ENCODE data around the gene IFNB1. TPM values are rescaled to one million over a fixed set of nuclear protein-coding genes. Genes with fewer than 3 reads are reported as not detected.

IFNB1 gene
- total RNA-seq, 1 experiment from 2014 or later, result not detected

- ChIA-PET CTCF (no interaction called here), POLR2A (no interaction called here), RAD21 (ENCODE audit: low non-redundant PET in 1 of 2, low total read pairs in 2 of 2, uncharacterized antibody in 2 of 2, unreplicated experiment in 2 of 2) (no interaction called here)
- Histone ChIP-seq H4K20me1 (ENCODE audit: insufficient read depth) (no peaks in the 10 kb centered on the region), H3K4me1 (ENCODE audit: control insufficient read depth in 1 of 2, insufficient read depth in 2 of 2, low read length in 2 of 2) (no peaks in the 10 kb centered on the region; a peak in 1 of 4 replicates), H3K9ac (ENCODE audit: low read length) (no peak overlapping the region), H3K4me2 (ENCODE audit: low read length) (no peak overlapping the region), H3K27ac (ENCODE audit: low read depth, low read length) (no peak overlapping the region), H3K36me3 (ENCODE audit: control insufficient read depth in 1 of 2, insufficient read depth in 2 of 2, low read length in 2 of 2) (no peaks in the 10 kb centered on the region), H3K27me3 (ENCODE audit: insufficient read depth, low read length) (no peaks in the 10 kb centered on the region), H3K9me2 (ENCODE audit: insufficient read depth) (no peaks in the 10 kb centered on the region), H2AFZ (ENCODE audit: low read depth, low read length, poor library complexity, severe bottlenecking) (no peak overlapping the region), H3K79me2 (ENCODE audit: insufficient read depth, low read length) (no peaks in the 10 kb centered on the region), H3K4me3 (replicated peaks in 1 of 2; ENCODE audit: low read depth in 1 of 2, low read length in 2 of 2) (no peak overlapping the region), H3K9me3 (ENCODE audit: control insufficient read depth in 1 of 2, insufficient read depth in 1 of 2, low read depth in 1 of 2, low read length in 2 of 2) (no peaks in the 10 kb centered on the region)
- TF ChIP-seq YY1 (IDR thresholded peaks at IDR 0.05; ENCODE audit: extremely low read depth, insufficient replicate concordance, low read depth, low read length), result no peak
- TF ChIP-seq FOSL1 (IDR thresholded peaks at IDR 0.05; ENCODE audit: low read depth), result no peak
- no peak for TF ChIP-seq CBX3 (IDR thresholded peaks at IDR 0.05; ENCODE audit: low read depth)
- no peak for TF ChIP-seq EZH2phosphoT487 (IDR thresholded peaks at IDR 0.05; ENCODE audit: borderline replicate concordance)
- no peak for TF ChIP-seq ZFX (IDR thresholded peaks at IDR 0.05)
- TF ChIP-seq SRF (IDR thresholded peaks at IDR 0.05; ENCODE audit: low read depth), result no peak
- TF ChIP-seq CEBPB (IDR thresholded peaks at IDR 0.05; ENCODE audit: low read depth), result no peak
- TF ChIP-seq, protein P1, sequence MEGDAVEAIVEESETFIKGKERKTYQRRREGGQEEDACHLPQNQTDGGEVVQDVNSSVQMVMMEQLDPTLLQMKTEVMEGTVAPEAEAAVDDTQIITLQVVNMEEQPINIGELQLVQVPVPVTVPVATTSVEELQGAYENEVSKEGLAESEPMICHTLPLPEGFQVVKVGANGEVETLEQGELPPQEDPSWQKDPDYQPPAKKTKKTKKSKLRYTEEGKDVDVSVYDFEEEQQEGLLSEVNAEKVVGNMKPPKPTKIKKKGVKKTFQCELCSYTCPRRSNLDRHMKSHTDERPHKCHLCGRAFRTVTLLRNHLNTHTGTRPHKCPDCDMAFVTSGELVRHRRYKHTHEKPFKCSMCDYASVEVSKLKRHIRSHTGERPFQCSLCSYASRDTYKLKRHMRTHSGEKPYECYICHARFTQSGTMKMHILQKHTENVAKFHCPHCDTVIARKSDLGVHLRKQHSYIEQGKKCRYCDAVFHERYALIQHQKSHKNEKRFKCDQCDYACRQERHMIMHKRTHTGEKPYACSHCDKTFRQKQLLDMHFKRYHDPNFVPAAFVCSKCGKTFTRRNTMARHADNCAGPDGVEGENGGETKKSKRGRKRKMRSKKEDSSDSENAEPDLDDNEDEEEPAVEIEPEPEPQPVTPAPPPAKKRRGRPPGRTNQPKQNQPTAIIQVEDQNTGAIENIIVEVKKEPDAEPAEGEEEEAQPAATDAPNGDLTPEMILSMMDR (IDR thresholded peaks at IDR 0.05 in 2 of 3, conservative IDR thresholded peaks at IDR 0.05 in 1 of 3; ENCODE audit: borderline replicate concordance in 1 of 3, insufficient read depth in 1 of 3, low read depth in 2 of 3, low read length in 2 of 3), result no peak
- TF ChIP-seq RAD21 (IDR thresholded peaks at IDR 0.05; ENCODE audit: low read depth), result no peak
- TF ChIP-seq SIN3A (IDR thresholded peaks at IDR 0.05; ENCODE audit: low read depth), result no peak
- no peak for TF ChIP-seq POLR2AphosphoS5 (IDR thresholded peaks at IDR 0.05; ENCODE audit: low read depth, low read length)
- TF ChIP-seq ELF1 (IDR thresholded peaks at IDR 0.05; ENCODE audit: borderline replicate concordance, low read depth), result no peak
- no peak for TF ChIP-seq POLR2A (IDR thresholded peaks at IDR 0.05; ENCODE audit: borderline replicate concordance, extremely low read depth, insufficient read depth, insufficient read length)
- no peak for TF ChIP-seq JUND (IDR thresholded peaks at IDR 0.05)
- no peak for TF ChIP-seq REST (IDR thresholded peaks at IDR 0.05; ENCODE audit: low read depth)
- no peak for TF ChIP-seq EGR1 (IDR thresholded peaks at IDR 0.05; ENCODE audit: low read depth)
- no peak for TF ChIP-seq EZH2 (IDR thresholded peaks at IDR 0.05)
- TF ChIP-seq TCF7L2 (IDR thresholded peaks at IDR 0.05; ENCODE audit: borderline replicate concordance, extremely low read depth, insufficient read depth, insufficient read length), result no peak
- no peak for ATAC-seq
- intact Hi-C loops (cut with micrococcal nuclease), result no loop called here
- no TSS peak for BruUV-seq (replicated peaks)
- DNase-seq (ENCODE audit: low read depth, low spot score), result no peak
These were observed 4.9 kb upstream of the IFNB1 start for GRCh38 chr9:21082671-21083070.
